Peyer's patch (tissue), 4 donors: Measurements from ENCODE around the gene PIR.

ENCODE experiments used
- POLR2A ChIP-seq, 2 donors: fragments of 450-650 bp; IDR thresholded peaks; one replicate each; pipeline ENCODE4 v1.5.1; 2017; ENCODE audit warnings: antibody characterized with exemption in 2 of 2, mild to moderate bottlenecking in 2 of 2, moderate library complexity in 2 of 2
- TF ChIP-seq, protein P1 (sequence below), 6 experiments: fragments of 450-650 bp in 4 of 6; fragments of 200-600 bp in 2 of 6; sonication (generic) in 1 of 6; IDR thresholded peaks; one replicate each; pipeline ENCODE4 v1.5.1; 2017 to 2019; ENCODE audit warnings: antibody characterized with exemption in 6 of 6, mild to moderate bottlenecking in 3 of 6, moderate library complexity in 1 of 6

DNA sequence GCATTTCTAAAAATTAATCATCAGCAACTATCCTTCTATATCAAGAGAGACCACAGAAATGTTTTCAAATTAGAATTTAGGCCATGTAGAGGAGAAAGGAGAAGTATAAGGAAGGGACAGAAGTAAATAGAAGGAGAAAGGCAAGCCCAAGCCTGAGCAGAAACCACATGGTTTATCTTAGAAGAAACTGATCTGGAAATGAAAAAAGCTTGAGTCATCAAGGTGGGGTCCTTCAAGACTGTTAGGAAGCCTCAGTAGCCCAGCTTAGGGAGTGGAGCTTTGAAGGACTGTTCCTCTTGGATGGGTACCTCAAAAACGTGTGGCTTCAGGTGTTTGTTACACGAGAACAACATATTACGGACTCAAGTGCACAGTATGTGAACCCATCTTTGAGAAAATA lies 12.0 kb upstream of the PIR start:
- TF ChIP-seq, protein P1, sequence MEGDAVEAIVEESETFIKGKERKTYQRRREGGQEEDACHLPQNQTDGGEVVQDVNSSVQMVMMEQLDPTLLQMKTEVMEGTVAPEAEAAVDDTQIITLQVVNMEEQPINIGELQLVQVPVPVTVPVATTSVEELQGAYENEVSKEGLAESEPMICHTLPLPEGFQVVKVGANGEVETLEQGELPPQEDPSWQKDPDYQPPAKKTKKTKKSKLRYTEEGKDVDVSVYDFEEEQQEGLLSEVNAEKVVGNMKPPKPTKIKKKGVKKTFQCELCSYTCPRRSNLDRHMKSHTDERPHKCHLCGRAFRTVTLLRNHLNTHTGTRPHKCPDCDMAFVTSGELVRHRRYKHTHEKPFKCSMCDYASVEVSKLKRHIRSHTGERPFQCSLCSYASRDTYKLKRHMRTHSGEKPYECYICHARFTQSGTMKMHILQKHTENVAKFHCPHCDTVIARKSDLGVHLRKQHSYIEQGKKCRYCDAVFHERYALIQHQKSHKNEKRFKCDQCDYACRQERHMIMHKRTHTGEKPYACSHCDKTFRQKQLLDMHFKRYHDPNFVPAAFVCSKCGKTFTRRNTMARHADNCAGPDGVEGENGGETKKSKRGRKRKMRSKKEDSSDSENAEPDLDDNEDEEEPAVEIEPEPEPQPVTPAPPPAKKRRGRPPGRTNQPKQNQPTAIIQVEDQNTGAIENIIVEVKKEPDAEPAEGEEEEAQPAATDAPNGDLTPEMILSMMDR (IDR thresholded peaks at IDR 0.05) = no peak
- no peak for TF ChIP-seq POLR2A (IDR thresholded peaks at IDR 0.05)
